Epidermal melanocyte (primary cell): ENCODE data around the gene ZNF597.

ENCODE experiments used
- DNase-seq: peaks from one replicate; pipeline ENCODE4 v3.0.0; 2011; ENCODE audit warnings: low spot score; ENCODE audit not compliant: insufficient read length

ZNF597 gene, protein sequence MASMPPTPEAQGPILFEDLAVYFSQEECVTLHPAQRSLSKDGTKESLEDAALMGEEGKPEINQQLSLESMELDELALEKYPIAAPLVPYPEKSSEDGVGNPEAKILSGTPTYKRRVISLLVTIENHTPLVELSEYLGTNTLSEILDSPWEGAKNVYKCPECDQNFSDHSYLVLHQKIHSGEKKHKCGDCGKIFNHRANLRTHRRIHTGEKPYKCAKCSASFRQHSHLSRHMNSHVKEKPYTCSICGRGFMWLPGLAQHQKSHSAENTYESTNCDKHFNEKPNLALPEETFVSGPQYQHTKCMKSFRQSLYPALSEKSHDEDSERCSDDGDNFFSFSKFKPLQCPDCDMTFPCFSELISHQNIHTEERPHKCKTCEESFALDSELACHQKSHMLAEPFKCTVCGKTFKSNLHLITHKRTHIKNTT

DNA sequence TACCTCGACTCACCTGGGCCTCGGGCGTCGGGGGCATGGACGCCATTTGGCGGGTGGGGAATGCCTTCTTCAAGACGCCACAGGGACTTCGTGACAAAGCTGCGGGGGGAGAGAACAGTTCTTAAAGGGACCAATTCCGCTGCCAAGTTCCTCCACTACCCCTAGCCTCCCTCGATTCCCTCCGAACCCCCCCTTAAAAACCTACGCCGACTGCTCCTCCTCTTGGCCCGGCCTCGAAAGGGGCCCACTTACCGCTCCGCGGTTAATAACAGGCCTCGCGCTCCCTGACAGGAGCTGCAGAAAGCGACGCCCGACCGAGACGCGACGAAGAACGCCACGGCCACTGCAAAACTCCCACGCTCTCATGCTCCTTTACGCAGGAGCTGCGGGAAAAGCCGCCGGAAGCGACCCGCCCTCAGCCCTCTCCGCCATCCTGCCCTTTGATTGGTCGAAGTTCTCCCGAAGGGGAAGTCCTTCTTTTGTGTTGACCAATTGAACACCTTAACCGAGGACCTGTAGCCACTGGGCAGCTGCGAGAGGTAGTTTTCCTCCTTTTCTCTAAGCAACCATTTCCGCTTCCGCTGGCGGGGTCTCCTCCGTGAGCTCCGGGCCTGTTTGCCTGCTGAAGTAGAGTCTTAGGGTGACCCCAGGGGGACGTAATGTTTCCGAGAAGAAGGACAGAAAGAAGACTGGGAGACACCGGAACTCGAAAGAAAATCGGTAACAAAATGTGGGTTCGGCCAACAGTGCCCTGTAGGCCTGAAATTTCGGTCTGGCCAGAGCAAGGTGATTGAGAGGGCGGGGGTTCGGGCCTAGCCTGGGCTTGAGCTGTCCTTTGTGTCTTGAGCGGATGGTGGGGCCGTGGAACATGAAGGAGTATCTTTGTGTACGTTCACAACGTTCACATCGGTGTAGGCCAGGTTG, at the start of gene ZNF597, which contains the start of gene NAA60:
Gene ZNF597 (minus strand): TSS at position 397 of the 924 bp plus-strand sequence. CDS start 351 bp downstream, at position 46.
Gene NAA60 (plus strand): TSS at position 573 of the 924 bp plus-strand sequence. CDS start 32,548 bp downstream, outside the sequence.
- peak; percentile 66 for DNase-seq

DNA sequence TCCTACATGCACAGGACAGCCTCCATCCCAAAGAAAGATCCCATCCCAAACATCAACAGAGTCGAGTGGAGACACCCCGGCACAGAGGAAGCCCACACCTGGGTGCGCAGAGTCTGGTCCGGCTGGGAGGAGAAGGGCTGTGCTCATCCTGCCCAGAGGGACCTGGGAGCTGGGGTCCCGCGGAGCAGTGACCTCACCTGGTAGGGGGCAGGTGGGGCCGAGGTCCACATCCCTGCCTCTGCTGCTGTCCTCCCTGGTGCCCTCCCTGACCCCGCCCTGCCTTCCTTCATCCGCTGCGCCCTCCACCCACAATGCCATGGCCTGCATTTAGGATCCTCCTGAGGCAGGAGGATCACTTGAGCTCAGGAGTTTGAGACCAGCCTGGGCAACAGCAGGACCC, 49.1 kb upstream of the ZNF597 start:
- no peak for DNase-seq

DNA sequence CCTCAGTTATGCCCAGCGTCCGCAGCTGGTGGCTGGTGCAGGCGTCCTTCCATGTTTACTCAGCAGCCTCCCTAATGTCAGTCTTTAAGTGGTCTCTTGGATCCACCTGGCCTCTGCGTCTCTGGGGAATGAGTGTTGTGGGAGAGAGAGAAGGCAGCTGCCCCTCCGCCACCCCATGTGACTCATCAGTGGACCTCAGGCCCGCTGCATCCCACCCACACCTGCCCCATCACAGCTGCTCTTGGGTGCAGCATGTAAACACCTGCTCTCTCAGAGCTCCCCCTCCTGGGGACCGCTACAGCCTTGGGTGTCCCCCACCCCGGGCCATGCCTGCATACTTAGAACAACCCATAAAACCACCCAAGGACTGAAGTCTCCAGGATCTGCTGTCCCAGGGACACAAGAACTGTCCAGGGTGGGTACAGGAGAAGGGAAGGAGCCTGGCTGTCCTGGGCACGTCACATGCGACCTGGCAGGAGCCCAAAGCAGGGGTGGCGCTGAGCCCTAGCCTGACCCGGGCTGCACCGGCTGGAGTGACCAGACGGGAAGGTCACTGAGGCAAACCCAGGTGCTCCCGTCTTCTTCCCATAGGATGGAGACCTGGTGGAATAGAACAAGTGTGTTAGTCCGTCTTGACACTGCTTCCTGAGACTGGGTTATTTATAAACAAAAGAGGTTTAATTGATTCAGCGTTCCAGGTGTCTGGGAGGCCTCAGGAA, 47.8 kb upstream of the ZNF597 start:
- DNase-seq: no peak

DNA sequence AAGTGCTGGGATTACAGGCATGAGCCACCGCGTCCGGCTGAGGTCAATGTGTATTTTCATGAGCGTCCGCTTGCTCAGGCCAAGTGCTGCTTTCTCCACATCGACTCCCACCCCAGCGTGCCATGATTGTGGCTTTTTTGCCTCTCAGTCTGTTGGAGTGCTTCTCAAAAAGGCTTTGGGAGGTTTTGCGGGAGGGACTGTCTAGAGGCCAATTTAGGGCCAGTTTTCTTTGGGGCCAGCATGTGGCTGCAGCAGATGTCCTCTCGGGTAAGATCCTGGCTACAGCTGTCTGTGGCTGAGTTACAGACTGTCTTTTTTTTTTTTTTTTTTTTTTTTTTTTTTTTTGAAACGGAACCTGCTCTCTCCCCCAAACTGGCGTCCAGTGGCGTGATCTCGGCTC, 45.5 kb upstream of the ZNF597 start:
- no peak for DNase-seq

DNA sequence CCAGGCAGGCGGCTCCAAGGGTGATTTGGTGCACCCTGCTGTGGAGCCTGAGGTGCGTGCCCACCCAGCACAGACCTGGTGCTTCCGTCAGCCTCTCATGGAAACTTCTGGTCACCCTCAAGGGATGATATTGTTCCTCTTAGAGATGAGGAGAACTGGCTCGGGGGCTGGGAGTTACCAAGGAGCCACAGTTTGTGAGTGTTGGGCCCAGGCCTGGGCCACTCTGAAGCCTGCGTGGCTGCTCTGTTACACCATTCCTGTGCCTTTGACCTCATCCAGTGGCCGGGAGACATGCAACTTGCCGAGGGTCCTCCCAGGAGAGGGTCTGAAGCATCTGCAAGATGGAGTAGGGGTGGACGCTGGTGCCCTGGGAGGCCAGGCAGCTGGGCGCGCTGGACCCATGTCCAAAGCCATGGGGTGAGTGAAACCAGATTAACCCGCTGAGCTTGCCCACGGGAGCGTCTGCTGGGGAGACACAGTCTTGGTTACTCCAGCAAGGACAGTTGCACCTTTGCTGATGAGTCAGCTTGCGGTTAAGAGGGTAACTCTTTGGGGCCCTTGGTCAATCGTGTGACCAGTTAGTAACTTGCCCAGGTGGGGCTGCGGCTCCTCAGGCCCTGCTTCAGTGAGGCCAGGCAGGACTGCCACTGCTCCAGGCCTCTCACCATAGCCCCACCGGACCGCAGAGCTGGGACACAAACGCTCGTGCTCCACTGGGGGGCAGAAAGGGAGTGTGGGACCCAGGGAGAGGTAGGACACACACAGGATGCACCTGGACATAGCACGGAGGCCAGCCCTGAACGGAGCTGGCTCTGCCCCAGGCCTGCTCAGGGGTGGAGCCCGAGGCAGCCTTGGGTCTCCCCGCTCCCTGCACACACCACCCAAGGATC, 44.5 kb upstream of the ZNF597 start:
- no peak for DNase-seq

DNA sequence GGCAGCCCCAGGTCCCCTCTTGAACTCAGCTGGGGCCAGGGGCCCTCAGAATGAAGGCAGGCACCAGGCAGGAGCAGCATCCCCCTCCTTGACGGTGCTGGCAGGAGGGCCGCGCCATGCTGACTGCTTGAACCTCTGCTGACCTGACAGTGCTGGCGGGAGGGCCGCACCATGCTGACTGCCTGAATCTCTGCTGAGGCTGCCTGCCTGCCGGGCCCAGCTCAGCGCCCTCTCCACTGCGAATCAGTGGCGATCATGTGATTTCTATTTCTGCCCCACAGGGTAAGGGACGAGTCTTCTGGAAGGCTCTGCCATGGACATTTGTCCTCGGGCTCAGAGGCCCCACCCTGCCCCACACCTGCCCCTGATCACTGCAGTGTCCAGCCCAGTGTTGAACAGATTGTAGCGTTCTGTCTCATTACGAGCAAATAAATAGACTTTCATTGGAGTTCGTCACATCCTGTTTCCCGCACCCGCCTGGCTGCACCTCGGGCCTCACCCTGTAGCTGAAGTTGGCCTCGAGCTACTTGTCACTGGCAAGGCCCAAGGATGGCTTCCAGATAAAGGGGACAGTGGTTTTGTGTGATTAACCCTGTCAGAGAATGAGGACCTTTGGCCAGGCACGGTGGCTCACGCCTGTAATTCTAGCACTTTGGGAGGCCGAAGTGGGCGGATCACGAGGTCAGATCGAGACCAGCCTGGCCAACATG, 43.4 kb upstream of the ZNF597 start:
- no peak for DNase-seq

DNA sequence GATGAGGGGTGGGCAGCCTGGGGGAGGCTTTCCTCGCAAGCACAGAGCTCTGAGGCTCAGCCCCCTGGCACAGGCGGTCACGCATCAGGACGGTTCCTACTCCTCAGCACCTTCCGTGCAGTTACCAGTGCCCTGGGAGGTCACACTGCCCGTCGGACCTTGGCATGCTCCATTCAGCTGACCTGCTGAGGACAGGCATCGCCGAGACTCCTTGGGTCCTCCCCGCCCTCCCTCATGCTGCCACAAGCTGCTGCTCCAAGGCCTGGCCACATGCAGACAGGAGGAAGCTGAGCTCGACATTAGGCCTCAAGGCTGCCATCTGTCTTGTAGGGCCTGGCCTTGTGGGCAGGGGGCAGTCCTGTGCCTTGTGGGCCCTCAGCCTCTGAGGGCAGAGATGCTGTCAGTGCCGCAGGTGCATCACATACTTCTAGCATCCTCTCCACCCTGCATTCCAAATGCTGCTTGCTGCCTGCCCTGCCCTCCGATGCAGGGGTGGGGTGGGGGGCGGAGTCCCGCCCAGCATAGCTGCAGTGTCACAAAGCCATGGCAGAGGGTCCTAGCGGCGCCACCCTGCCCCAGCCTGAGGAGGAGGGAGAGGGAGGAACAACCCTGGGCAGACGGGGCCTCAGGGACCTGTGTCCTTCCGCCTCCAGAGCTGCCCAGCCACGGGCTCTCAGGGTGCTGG, 42.7 kb upstream of the ZNF597 start:
- DNase-seq: no peak

DNA sequence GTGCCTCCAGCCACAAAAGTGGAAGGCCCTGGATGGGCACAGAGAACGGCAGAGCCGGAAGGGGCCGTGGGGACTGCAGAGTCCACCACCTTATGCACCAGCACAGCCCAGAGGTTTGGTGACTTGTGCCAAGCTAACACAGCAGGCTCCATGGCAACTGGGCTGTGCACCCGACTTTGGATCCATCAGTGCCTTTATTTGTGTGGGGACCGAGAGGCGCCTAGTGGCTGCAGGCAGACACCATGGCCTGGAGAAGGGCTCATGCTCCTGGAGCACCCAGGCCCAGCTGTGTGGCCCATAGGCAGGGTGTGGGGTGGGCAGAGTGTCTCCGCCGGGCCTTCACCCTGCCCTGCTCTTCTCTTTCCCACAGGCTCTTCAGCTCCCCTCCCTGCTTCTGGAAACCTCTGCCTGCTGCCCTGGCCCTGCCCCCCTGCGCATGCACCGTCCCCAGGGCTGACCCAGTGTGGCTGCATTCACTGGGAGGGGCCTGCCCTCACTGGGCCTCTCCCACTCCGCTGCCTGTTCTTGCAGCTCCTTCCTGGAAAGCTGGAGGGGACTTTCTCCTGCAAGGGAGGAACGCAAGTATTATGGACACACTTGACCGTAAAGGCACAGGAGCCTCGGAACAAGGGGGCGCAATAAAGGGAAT, 41.9 kb upstream of the ZNF597 start:
- no peak for DNase-seq

DNA sequence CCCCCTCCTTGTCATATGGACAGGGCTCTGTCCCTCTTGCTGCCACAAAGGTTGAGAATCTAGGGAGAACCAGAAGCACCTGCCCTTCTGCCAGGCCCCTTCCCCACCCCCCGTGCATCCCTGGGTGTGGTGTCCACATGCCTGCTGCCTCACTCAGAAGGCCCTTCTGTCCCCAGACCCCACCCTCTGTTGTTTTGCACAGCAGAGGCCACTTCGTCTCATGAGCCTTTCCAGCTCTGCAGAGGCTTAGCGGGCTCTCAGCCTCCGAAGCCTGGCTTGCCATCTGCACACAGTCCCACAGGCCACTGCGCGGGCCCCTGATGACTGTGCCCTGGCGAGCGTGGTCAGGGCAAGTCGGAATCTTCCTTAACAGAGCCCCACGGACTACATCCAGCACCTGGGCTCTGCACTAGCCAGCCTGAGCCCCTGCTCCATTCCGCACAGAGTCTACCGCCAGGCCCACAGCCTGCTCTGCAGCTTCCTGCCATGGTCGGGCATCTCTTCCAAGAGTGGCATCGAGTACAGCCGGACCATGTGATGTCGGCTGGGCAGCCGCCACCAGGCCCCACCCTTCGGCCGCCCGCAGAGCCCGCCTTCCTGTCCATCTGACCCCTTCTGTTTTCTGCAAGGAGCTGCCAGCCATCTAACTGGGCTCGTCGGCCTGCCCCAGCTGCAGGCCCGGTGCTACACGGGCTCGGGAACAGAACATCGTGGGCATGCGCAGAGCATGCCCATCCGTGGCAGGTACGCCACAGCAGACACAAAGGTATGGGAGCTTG, 41.2 kb upstream of the ZNF597 start:
- no peak for DNase-seq

DNA sequence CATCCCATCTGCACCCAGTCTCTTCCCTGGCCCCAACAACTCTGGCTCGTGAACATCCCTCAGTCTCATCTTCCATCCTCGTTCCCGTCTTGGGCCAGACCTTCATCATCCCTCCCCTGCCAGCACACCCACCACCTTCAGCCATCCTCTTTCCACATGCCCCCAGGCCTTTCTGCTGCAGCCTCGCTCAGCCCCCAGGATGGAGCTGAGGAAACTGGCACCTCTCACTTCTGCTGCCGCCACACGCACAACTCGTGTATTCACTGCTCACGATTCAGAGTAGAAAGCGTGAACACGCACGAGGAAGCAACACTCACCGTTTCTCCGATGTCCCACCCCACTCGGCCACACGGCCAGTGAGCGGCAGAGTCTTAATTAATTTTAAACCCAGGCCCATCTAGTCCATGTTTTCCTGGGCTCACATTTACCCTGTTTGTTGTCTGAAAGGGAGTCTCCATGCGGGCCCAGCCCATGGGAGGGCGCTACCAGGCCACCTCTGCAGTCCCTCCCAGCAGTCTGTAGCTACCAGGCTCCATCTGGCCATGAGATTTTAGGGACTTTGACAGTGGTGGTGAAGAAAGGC, 39.4 kb upstream of the ZNF597 start:
- no peak for DNase-seq

DNA sequence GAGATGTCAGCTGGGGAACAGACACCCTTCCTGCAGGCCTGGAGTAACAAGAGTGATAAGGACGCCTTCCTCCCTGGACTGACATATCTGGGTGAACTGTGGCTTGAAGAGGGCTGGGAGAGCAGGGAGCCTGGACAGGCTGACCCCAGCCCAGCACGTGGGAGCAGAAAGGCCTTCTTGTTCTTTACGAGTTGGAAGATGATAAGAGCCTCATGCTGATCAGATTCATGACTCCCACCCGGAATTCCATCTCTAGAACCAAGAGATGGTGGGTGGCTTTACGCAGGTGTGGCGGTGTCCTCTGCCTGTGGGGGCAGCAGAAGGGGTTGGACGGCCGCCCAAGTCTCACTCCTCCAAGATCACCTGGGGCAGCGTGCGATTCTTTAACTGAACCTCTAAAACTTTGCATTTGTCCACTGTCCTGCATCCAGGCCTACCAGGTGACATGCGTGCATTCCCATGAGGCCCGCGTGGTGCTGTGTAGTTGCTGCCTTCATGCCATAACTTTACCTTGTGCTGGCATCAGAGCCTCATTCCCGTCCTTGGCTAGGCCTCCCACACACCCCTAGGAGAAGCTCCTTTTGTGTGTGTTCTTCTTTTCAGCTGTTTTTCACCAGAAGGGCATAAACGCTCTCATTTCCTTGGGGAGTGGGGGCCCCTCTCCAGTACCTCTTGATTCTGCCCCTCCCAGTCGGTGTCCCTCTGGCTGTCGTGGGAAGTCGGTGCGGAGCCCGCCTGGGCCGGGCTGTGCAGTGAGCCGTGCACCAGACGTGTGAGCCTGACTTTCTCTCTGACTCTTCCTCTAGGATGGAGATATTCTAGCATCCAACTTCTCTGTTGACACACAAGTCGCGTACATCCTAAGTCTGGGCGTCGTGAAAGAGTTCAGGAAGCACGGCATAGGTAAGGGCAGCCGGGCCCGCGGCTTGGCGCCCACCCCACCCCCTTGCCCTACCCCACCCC, 38.7 kb upstream of the ZNF597 start:
- DNase-seq: no peak

DNA sequence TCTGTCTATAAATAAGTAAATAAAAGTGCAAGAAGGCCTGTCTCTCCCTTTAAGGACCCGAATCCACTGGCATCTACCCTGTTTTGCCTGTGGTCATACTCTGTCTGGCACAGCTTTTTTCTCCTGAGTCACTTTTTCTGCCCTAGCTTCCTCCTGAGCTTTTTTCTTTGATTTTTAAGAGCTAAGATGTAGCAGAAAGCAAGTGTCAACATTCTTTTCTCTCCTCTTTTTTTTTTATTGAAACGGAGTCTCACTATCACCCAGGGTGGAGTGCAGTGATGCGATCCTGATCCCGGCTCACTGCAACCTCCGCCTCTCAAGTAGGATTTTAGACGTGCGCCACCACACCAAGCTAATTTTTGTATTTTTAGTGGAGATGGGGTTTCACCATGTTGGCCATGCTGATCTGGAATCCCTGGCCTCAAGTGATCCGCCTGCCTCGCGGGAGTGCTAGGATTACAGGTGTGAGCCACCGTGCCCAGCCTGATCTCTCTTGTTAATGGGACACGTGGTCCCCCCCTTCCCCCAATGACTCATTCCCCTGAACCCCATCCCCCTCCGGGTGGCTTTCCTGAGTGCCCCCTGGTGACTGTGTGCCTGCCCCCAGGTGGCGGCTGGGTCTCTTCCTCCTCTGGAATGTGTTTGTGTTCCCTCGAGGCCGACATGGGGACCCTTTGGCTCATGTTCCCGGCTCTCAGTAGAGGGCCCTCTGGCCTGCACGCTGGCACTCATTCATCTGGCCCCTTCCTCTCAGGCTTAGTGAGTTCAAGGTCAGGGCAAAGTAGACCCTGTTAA, 37.8 kb upstream of the ZNF597 start:
- no peak for DNase-seq

DNA sequence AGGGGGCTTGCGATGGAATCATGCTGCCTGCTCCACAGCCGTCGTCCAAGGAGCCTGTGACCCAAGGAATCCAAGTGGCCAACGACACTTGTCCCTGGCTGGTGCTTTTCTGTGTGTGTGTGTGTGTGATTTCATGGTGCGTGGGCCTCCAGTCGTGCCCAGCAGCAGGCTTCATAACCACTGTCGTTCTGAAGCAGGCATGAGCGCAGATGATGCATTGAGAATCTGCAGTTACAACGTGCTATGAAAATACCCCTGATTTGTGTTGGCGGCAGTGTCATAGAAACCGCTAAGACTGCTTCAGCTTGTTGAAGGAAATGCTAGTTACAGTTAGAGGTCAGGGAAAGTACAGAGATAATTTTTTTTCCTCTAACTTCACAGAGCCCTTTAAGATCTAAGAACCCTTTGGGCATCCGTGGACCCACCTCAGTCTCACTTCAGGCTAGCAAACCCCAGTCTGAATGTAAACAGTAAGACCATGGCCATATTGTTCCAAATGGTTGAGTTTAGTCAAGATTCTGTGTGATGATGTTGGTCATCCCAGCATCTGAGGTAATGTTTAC, 36.4 kb upstream of the ZNF597 start:
- DNase-seq: no peak

DNA sequence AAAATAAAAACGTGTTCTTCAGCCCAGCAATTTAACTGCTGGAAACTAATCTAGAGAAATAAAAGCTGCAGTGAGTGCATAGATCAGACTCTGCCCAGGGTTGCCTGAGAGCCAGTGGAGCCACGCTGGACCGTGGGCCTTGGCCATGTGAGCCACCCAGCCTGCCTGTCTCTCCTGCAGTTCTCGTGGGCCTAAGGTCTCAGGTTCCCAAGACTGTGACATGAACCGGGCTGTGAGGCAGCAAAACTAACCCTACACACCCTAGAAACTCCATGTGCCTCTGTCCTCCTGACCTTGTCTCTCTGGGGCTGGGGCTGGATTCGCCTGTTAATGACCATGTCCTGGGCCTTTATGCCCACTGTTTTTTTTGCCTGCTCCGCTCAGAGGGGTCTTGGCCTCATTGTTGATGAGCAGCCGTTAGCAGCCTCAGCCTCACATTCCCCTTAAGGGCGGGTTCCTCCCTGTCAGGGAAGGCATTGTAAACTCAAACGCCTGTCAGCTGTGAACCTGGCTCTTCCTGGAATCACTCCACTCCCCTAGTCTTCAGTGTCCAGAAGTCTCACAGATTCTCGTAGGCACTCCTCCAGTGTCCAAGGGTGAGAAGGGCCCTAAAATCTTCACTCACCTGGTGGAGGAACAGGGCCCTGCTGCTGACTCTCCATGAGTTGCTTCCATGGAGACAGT, 35.1 kb upstream of the ZNF597 start:
- DNase-seq: no peak

DNA sequence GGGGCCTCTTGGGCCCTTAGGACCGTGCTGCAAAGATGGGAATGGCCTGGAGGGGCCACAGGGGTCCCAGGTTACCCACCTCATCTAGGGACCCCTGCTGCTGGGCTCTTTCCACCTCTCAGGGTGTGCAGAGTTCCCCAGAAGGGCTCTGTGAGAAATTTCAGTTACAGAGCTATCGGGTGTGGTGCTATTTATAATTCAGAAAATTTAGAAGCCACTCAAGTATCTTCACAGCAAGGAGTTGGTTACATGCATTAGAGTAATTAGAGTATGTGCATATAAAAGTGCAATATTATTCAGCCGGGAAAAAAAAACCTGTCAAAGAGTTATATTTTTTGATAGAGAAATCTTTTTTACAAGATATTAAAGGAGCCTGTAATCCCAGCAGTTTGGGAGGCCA, 33.1 kb upstream of the ZNF597 start:
- DNase-seq: no peak
